GM12873 (cell line): ENCODE data around the gene KMT2C.

Experiments
- CTCF ChIP-seq: IDR thresholded peaks from 2 replicates; pipeline ENCODE4 v1.5.1; 2012; ENCODE audit warnings: low read depth, mild to moderate bottlenecking, moderate library complexity, low read length, control low read depth; ENCODE audit not compliant: insufficient read depth; ENCODE audit errors: missing control alignments

Gene KMT2C

GRCh38 chr7:152152267-152152666 is 283.5 kb downstream of the KMT2C start:
- TF ChIP-seq CTCF: no peak

- no peak for TF ChIP-seq CTCF
These were observed 286.4 kb downstream of the KMT2C start for GRCh38 chr7:152149363-152149762.

DNA sequence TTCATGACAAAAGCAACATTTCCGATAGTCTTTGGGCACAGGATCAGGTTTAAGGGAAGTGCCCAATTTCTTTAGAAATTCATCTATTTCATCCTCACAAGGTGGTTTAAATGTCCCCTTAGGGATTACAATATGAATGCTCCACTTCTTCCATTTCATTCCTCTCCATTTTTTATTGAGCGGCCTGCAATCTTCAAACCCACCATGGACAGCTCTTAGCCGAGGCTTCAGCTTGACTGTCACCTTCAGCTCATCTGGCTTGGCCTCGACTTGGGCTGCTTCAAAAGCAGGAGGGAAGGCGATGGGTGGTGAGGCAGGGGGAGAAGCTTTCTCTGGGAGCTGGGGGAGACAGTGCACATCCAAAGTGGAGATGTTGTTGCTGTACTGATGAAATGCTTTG is 287.1 kb downstream of the KMT2C start:
- no peak for TF ChIP-seq CTCF

DNA sequence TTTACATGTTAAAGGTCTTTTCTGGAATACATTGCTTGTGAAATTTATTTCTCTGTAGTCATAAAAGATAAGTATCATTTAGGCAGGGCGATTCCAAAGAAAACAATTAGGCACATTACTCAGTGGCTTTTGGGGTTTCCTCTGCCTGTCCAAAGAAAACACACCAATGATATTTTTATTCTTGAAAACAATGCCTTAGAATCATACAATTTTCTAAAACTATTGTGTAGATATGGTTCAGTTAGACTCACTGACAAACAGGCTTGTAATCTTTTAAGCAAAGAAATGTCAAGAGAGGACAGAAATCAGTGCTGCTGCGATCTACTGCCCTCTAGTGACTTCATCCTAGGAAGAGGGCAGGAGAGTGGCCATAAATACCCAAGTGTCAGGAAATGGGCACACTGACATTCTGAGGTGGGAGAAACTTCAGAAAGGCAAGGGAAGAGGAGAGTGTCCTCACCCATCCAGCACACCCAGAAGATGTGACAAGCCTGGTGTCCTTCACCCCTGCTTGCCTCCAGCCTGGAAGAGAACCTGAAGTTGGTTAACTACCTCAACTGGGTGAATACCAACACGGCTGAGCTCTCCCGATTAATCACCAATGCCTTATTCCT is 289.8 kb downstream of the KMT2C start:
- TF ChIP-seq CTCF: peak; percentile 51

GRCh38 chr7:152144557-152145245 is 291.1 kb downstream of the KMT2C start:
- TF ChIP-seq CTCF: no peak

DNA sequence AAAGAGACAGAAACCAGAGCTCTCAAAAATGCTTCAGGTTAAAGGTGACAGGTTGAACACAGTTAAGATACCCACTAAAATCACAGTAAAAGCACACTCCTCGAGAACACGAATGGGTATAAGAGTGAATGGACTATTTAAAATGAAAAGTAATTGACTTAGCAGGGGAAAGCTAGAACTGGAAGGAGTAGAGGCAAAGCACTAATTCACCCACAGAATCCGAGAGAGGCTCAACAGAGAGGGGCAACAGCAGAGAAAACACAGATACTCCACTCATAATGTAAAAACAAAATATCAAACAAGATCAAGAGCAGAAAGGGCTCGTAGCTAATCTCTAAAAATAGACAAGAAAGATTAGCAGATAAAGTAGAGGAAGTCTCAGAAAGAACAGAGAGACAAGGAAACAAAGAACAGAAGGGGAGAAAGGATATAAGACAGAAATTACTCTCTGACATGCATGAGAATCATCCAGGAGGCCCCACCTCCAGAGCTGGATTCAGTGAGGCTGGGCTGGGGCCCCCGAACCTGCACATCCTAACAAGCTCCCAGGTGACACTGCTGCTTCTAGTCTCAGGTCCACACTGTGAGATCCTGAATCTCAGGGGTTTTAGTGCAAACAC is 292.7 kb downstream of the KMT2C start:
- TF ChIP-seq CTCF: no peak

DNA sequence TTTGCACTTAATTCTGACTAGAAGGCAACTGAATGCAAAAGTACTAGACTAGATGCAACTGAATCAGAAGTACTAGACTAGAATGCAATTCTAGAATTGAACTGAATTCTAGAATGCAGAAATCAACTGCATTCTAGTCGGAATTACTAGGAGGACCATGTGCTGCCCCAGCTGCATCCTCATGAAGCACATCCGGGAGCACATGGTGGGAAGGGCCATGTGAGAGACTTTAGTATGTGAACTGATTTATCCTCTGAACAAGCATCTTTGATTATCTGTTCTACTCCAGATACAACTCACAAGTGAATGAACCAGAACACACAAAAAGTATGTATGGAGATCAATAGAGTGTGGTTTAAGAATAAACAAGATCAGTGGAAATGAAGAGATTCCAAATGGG is 295.2 kb downstream of the KMT2C start:
- TF ChIP-seq CTCF: no peak
